Activated CD4-positive, alpha-beta T cell treated with anti-CD3 and anti-CD28 coated beads, Interleukin-2, amount 50 U/mL, for 24 hours (primary cell): ENCODE results near the gene GSTM4.

ENCODE experiments used
- DNase-seq, 2 donors: peaks; one replicate each; pipeline ENCODE4 v3.0.0-alpha.2; 2020; ENCODE audit warnings: low read depth in 1 of 2, low spot score in 1 of 2

The GSTM4 gene

GRCh38 chr1:109655615-109656519 is at the start of gene GSTM4:
Gene GSTM4 (plus strand): TSS chr1:109656099. CDS start chr1:109656390, 291 bp downstream.
- DNase-seq: peak; percentile 42 to 49

- DNase-seq: no peak
These were observed 46.0 kb upstream of the GSTM4 start for GRCh38 chr1:109609881-109610280.

DNA sequence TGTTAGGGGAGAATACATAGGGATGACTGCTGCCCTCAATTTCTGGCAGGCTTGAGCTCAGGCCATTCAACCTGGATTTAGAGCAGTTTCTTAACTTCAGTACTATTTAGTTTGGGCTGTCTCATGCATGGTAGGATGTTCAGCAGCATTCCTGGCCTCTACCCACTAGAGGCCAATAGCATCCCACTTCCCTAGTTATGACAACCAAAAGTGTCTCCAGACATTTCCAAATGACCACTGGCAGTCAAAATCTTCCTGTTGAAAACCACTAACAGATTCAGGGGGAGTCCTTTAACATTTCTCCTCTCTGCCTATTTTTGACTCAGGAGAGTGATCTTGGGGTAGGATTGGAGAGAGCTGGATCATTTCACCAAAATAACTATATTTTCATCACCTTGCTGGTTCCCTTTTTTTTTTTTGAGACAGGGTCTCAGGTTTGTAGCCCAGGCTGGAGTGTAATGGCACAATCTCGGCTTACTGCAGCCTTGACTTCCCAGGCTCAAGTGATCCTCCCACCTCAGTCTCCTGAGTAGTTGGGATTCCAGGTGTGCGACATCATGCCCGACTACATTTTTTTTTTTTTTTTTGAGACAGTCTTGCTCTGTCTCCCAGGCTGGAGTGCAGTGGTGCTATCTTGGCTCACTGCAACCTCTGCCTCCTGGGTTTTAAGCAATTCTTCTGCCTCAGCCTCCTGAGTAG is 45.1 kb upstream of the GSTM4 start:
- no peak for DNase-seq

DNA sequence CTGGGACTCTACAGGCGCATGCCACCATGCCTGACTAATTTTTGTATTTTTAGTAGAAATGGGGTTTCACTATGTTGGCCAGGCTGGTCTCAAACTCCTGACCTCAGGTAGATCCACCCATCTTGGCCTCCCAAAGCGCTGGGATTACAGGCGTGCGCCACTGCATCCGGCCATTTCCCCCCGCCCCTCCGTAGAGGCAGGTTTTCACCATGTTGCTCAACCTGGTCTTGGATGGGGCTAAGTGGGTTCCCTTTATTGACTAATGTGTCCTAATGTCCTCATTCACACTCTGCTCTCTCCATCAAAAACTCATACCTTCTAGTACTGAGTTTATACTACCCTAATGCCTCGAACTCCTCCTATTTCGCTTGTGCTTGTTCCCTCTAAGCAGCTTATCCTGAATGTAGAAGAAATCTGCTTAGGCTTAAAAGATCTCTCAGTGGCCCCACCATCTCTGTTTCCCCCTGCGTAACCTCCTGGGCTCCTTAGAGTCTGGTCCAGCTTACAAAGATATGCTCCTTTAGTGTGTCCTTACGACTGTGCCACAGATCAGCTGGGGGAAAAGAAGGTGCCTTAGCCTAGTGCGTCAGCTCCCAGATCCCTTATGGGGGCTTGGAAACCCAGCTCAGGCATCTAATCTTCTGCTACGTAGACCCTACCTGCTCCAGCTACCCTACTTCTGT is 44.5 kb upstream of the GSTM4 start:
- no peak for DNase-seq

GRCh38 chr1:109613361-109614147 is 42.3 kb upstream of the GSTM4 start:
- DNase-seq: no peak

DNA sequence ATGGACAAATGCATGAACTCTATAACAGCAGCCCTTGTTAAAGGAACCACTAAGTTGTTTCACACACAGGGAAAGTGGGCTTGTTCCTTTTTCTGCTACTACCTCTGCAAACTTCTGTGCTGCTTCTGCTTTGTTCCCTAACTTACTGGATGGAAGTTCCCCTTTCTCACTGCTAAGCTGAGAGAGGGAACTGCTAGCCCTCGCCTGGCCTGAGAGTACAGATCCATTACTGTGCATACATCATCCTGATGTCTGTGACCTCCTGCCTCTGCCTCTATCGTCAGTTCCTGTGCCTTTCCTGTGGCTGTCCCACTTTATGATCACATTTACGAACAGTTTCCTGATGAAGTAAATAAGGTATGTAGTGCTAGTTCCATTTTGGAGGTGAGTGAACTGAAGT is 40.0 kb upstream of the GSTM4 start:
- DNase-seq: no peak

DNA sequence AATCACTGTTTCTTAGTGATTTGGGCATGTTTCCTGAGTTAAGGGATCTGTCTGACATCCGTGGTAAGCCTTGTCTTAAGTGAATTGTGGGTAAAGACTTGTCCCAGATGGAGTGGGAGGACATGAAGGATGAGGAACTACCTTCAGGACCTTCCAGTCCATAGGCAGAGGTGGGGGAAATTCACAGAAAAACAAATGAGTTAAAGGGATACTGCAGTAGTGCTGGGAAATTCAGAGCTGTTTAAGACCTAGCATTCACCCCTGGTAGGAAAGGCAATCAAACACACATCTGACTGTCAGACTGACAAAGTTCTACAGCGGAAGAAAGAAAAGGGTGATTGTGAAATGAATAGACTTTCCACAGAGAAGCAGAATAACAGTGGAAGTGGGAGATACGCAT is 39.5 kb upstream of the GSTM4 start:
- DNase-seq: no peak

DNA sequence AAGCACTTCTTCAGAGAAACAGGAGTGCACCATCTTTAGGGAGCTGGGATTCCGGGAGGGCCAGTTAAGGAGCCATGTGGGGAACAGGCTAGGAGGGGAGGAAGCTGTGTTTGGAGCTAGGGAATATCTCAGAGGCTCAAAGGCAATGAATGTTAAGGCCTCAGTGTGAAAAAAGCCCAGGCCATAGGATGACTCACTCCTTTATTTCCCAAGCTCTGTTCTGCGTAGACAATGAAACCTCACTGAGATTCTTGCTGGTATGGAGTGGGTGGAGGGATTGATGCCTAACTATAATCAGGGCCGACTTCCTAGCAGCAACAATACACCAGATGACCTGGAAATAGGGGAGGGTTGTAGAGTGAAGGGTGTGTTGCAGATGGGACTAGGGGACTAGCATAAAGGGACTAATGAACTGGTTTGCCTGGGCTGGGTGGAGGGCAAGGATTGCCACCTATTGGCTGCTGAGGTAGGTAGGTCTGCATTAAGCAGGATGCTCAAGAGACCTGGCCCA is 38.6 kb upstream of the GSTM4 start:
- no peak for DNase-seq

DNA sequence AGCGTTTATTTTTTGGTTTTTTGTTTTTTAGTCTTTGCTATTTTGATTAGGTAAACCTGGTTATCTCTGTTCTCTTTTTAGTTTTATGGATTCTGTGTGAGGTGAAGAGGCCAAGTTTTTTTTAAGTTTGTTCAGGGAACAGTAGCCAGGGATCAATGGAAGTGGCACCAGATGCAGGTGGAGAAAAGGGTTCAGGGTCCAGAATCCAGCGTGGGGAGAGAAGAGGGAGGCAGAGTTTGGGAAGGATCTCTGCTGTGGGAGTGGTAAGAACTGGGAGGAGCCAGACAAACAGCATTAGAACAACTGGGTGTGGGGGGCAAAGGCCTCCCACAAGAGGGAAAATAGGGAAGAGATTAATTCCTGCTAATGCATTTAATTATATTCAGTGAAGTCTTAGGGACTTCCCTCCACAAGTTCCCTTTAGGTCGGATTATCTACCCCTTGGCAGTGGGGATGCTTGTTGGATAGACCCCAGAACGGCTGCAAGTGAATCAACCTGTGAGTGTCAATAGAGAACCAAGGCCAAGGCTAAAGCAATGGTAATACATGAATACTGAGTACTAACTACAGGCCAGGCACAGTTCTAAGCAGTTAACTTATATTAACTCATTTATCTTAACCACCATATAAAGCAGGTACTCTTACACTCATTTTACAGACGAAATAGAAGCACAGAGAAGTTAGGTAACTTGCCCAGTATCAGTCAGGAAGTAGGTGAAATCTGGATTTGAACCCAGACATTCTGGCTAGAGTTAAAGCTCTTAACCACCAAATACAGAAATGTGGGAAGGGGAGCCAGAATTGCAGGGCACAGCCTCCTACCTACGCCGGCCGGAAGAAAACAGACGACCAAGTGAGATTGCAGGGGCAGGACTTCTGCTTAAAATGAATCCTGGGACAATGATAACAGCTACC is 37.0 kb upstream of the GSTM4 start:
- DNase-seq: no peak

- peak; percentile 56 to 60 for DNase-seq
These were observed 36.1 kb upstream of the GSTM4 start, which contains the start of the genes AMPD2 and GNAT2 for GRCh38 chr1:109619576-109620400. Gene AMPD2 (plus strand): TSS chr1:109619837. CDS start chr1:109621176, 1,339 bp downstream. Gene GNAT2 (minus strand): TSS chr1:109619616. CDS start chr1:109612870, 6,746 bp downstream.

DNA sequence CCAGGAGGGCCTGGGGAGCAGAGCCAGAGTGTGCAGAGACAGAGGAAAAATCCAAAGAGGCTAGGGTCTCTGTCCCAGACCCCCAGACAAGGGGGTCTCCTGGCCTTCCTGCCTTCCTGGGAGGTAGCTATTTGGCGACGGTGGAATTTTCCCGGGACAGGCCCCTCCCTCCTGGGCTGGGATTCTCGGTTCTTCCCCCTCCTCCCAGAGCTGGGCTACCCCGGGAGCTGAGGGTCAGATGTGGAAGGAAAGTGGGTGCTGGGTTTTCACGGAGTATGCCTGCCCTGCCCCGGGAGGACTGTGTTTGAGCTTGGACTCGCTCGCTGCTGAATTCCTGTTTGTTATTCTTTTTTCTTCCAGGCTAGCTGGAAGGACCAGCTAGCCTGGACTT is 35.5 kb upstream of the GSTM4 start:
- DNase-seq: no peak

- DNase-seq: peak; percentile 88 to 93
These were observed 35.0 kb upstream of the GSTM4 start for GRCh38 chr1:109620841-109621286.

DNA sequence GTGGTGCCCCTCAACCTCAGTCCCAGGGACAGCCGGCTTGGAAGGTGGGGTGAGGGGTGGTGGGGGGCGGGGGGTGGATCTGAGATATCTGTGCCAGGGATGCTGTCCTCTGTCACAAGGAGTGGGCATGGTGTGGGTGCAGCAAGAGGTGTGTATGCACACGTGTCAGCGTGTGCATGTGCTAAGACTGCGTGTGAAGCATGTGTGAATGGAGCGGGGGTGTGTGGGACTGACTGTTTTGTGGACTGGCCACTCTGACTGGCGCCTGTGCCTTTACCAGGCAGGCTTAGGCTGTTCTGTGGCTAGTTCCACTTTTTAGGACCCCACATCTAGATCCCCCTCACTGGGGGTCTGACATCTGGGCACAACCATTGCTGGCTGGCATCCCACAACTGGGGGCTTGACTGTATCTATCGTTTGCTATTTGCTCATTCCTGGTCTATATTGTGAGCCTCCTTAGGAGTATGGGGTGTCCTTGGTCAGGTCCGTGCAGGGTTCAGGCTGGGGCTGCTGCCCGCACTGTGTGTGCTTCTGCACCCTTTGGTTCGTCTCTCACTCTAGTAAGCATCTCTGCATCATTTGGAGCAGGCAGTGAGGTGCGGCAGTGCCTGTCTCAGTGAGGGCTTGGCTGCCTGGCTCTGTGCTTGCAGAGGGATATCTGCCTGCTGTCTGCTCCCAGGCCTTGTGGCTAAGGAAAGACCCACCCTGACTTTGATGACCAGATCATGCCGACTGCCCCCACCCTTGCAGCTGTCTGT is 34.3 kb upstream of the GSTM4 start:
- no peak for DNase-seq

DNA sequence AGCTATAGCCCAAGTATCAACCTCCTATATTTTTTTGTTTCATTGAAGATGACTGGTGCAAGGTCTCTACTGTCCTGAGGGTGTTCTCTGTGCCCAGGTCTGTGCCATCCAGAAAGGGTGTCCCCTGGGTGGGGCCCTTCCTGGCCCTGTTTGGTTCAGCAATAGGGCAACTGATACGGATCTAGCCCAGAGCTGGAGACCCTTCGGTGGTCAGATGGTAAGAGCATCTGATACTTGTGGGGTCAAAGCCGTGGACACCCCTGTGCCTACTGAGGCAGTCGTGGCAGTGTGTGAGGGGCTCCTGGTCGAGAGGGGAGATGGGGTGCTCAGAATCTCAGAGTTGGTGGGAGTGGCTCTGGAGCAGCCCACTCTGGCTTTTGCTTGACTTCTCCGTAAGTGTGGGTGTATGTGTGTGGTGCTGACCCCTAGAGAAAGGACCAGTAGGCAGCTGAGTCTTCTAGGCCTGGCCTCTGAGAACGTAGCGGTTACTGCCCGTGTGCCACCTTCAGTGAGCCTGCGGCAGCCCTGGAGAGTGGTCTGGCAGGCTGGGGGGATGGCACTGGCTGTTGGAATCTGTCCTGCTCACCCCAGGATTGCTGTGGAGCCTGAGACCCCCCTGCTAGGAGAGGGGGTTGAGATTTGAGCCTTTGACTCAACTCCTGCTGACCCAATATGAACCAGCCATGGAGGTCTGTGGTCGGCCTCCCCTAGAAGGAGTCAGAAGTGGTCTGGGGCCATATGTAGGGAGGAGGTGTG is 33.6 kb upstream of the GSTM4 start:
- no peak for DNase-seq

- DNase-seq: no peak
These were observed 33.0 kb upstream of the GSTM4 start for GRCh38 chr1:109622895-109623294.

GRCh38 chr1:109623601-109624161 is 32.2 kb upstream of the GSTM4 start:
- DNase-seq: no peak
